H9 (cell line): ENCODE data around the gene FAM222B. TPM values are rescaled to one million over a fixed set of nuclear protein-coding genes. Genes with fewer than 3 reads are reported as not detected.

Experiments
- DNase-seq: peaks from one replicate; pipeline ENCODE4 v3.0.0-alpha.2; 2017
- H2AFZ ChIP-seq: one replicate; pipeline ENCODE4 v1.6.1; 2013; ENCODE audit warnings: mild to moderate bottlenecking, low read length, control low read depth, moderate library complexity
- H2AK5ac ChIP-seq: 2 replicates; pipeline ENCODE4 v1.6.1; 2013; ENCODE audit warnings: low read length, control low read depth, mixed read lengths; ENCODE audit not compliant: insufficient read length
- H2BK120ac ChIP-seq: one replicate; pipeline ENCODE4 v1.6.1; 2013; ENCODE audit warnings: low read depth, mild to moderate bottlenecking, low read length, control low read depth, inconsistent platforms; ENCODE audit not compliant: poor library complexity, severe bottlenecking
- H2BK12ac ChIP-seq: 2 replicates; pipeline ENCODE4 v1.6.1; 2013; ENCODE audit warnings: low read length, control low read depth, mixed read lengths, low read depth; ENCODE audit not compliant: insufficient read length
- H2BK15ac ChIP-seq: 2 replicates; pipeline ENCODE4 v1.6.1; 2013; ENCODE audit warnings: low read depth, low read length, control low read depth
- H2BK20ac ChIP-seq: one replicate; pipeline ENCODE4 v1.6.1; 2013; ENCODE audit warnings: low read depth, mild to moderate bottlenecking, low read length, control low read depth, inconsistent platforms; ENCODE audit not compliant: poor library complexity, severe bottlenecking
- H2BK5ac ChIP-seq: 2 replicates; pipeline ENCODE4 v1.6.1; 2013; ENCODE audit warnings: low read length, control low read depth, mixed read lengths; ENCODE audit not compliant: insufficient read length
- H3K14ac ChIP-seq: 2 replicates; pipeline ENCODE4 v1.6.1; 2013; ENCODE audit warnings: low read length, control low read depth; ENCODE audit not compliant: insufficient read depth
- H3K18ac ChIP-seq: 2 replicates; pipeline ENCODE4 v1.6.1; 2013; ENCODE audit warnings: low read depth, mild to moderate bottlenecking, mixed read lengths, low read length, control low read depth; ENCODE audit not compliant: insufficient read length
- H3K23ac ChIP-seq: 2 replicates; pipeline ENCODE4 v1.6.1; 2013; ENCODE audit warnings: low read length, control low read depth, mixed read lengths, low read depth; ENCODE audit not compliant: insufficient read length
- H3K23me2 ChIP-seq: 2 replicates; pipeline ENCODE4 v1.6.1; 2013; ENCODE audit warnings: low read depth, mild to moderate bottlenecking, mixed read lengths, low read length, control low read depth; ENCODE audit not compliant: insufficient read length, poor library complexity, severe bottlenecking
- H3K27ac ChIP-seq: 2 replicates; pipeline ENCODE4 v1.5.1; 2013; ENCODE audit warnings: low read length, control low read depth, mixed read lengths, low read depth; ENCODE audit not compliant: insufficient read length
- H3K27me3 ChIP-seq: 2 replicates; pipeline ENCODE4 v1.6.1; 2013; ENCODE audit warnings: low read length, control low read depth, inconsistent platforms; ENCODE audit not compliant: insufficient read depth
- H3K4ac ChIP-seq: 2 replicates; pipeline ENCODE4 v1.6.1; 2013; ENCODE audit warnings: low read depth, mild to moderate bottlenecking, control low read depth, inconsistent platforms, low read length, moderate library complexity
- H3K4me1 ChIP-seq: 2 replicates; pipeline ENCODE4 v1.6.1; 2013; ENCODE audit warnings: low read length, control low read depth, inconsistent platforms; ENCODE audit not compliant: insufficient read depth
- H3K4me2 ChIP-seq: 2 replicates; pipeline ENCODE4 v1.6.1; 2013; ENCODE audit warnings: low read length, control low read depth, mixed read lengths; ENCODE audit not compliant: insufficient read length, insufficient read depth
- H3K56ac ChIP-seq: 2 replicates; pipeline ENCODE4 v1.6.1; 2013; ENCODE audit warnings: low read depth, mild to moderate bottlenecking, mixed read lengths, low read length, control low read depth; ENCODE audit not compliant: insufficient read length
- H3K79me1 ChIP-seq: 2 replicates; pipeline ENCODE4 v1.6.1; 2013; ENCODE audit warnings: low read depth, mild to moderate bottlenecking, moderate library complexity, low read length, control low read depth, inconsistent platforms; ENCODE audit not compliant: insufficient read depth, poor library complexity, severe bottlenecking
- H3K79me2 ChIP-seq: 2 replicates; pipeline ENCODE4 v1.6.1; 2013; ENCODE audit warnings: low read length, control low read depth, inconsistent platforms; ENCODE audit not compliant: insufficient read depth
- H3K9ac ChIP-seq: 2 replicates; pipeline ENCODE4 v1.6.1; 2013; ENCODE audit warnings: low read length, control low read depth, mixed read lengths; ENCODE audit not compliant: insufficient read length; ENCODE audit errors: extremely low read depth
- H3K9me3 ChIP-seq: one replicate; pipeline ENCODE4 v1.6.1; 2013; ENCODE audit warnings: low read depth, low read length, inconsistent platforms; ENCODE audit not compliant: control insufficient read depth
- H3T11ph ChIP-seq: one replicate; pipeline ENCODE4 v1.6.1; 2013; ENCODE audit warnings: mild to moderate bottlenecking, low read length, control low read depth, inconsistent platforms
- H4K20me1 ChIP-seq: one replicate; pipeline ENCODE4 v1.6.1; 2013; ENCODE audit not compliant: control insufficient read depth, insufficient read length, insufficient read depth
- H4K5ac ChIP-seq: 2 replicates; pipeline ENCODE4 v1.6.1; 2013; ENCODE audit warnings: low read depth, mild to moderate bottlenecking, mixed read lengths, low read length, control low read depth; ENCODE audit not compliant: insufficient read length
- H4K8ac ChIP-seq: replicated peaks from 2 replicates; pipeline ENCODE4 v1.6.1; 2013; ENCODE audit warnings: low read length, control low read depth, mixed read lengths, low read depth; ENCODE audit not compliant: insufficient read length
- H4K91ac ChIP-seq: 2 replicates; pipeline ENCODE4 v1.6.1; 2013; ENCODE audit warnings: low read depth, mild to moderate bottlenecking, moderate library complexity, mixed read lengths, low read length, control low read depth; ENCODE audit not compliant: insufficient read length
- H3K27ac Mint-ChIP-seq, 3 experiments: 2 replicates in 2 of 3; 3 replicates in 1 of 3; pipeline ENCODE4 v1.8.0; 2020 to 2021; ENCODE audit warnings: mixed read lengths in 3 of 3, mild to moderate bottlenecking in 1 of 3, moderate library complexity in 1 of 3
- H3K27me3 Mint-ChIP-seq: 2 replicates; pipeline ENCODE4 v1.8.0; 2021; ENCODE audit warnings: low read depth, mild to moderate bottlenecking, moderate library complexity, mixed read lengths
- H3K36me3 Mint-ChIP-seq, 3 experiments: 2 replicates in 2 of 3; 3 replicates in 1 of 3; pipeline ENCODE4 v1.8.0; 2020 to 2021; ENCODE audit warnings: low read depth in 3 of 3, mixed read lengths in 3 of 3; ENCODE audit not compliant: insufficient read depth in 1 of 3
- H3K4me1 Mint-ChIP-seq, 2 experiments: 2 replicates each; pipeline ENCODE4 v1.8.0; 2020; ENCODE audit warnings: mixed read lengths in 2 of 2
- H3K4me3 Mint-ChIP-seq, 2 experiments: 2 replicates in 1 of 2; 3 replicates in 1 of 2; pipeline ENCODE4 v1.8.0; 2020 to 2021; ENCODE audit warnings: mild to moderate bottlenecking in 2 of 2, mixed read lengths in 2 of 2, moderate library complexity in 1 of 2
- H3K9me3 Mint-ChIP-seq, 2 experiments: 2 replicates in 1 of 2; 3 replicates in 1 of 2; pipeline ENCODE4 v1.8.0; 2020; ENCODE audit warnings: mild to moderate bottlenecking in 2 of 2, mixed read lengths in 2 of 2, moderate library complexity in 1 of 2
- WGBS: extraction: QIAGEN DNeasy Blood & Tissue Kit; methylation state at CpG from one replicate; pipeline ENCODE4 v1.1.7; 2013; ENCODE audit warnings: missing lambda C conversion rate, low lambda C conversion rate, mixed read lengths; ENCODE audit not compliant: insufficient read length; ENCODE audit errors: extremely low coverage; 5-methylcytosine and 5-hydroxymethylcytosine counted together
- total RNA-seq: library from RNA; stranded (reverse); gene quantifications from 2 replicates; pipeline ENCODE4 v1.2.1, GENCODE V29; 2021
- TF ChIP-seq, protein P1 (sequence below): fragments of 200-600 bp; sonication (generic); conservative IDR thresholded peaks from 3 replicates; pipeline ENCODE4 v1.8.0; 2021; ENCODE audit warnings: antibody characterized with exemption, mild to moderate bottlenecking

The FAM222B gene
- total RNA-seq, 1 experiment from 2014 or later, result 76.1 TPM

DNA sequence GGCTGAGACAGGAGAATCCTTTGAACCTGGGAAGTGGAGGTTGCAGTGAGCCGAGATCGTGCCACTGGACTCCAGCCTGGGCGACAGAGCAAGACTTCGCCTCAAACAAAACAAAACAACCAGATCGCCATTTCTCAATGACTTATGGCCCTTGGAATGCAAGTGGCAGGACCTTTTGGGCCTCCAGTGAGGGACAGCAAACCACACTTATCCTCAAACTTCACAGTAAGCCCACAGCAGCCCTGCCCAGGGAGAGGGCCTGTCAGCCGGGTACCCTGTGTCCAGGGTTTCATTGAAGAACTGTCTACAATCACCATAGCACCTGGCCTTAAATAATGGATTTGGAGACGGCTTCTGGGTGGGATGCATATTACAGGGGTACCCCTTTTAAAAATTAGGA, 87.1 kb downstream of the FAM222B start:
- Histone ChIP-seq H4K5ac (no peak overlapping the region), H3K79me2 (no peaks in the 10 kb centered on the region), H3K23ac (no peak overlapping the region), H3K79me1 (no peaks in the 10 kb centered on the region), H3K9ac (no peak overlapping the region), H3K56ac (no peak overlapping the region), H2BK20ac (no peak overlapping the region), H3K27me3 (no peaks in the 10 kb centered on the region), H3K14ac (no peak overlapping the region), H2BK12ac (no peak overlapping the region), H4K91ac (no peak overlapping the region), H3T11ph (no peak overlapping the region), H4K20me1 (no peaks in the 10 kb centered on the region), H2AK5ac (no peak overlapping the region), H2AFZ (no peak overlapping the region), H2BK120ac (no peak overlapping the region), H3K18ac (no peak overlapping the region), H2BK15ac (no peak overlapping the region), H3K23me2 (no peaks in the 10 kb centered on the region), H3K4me2 (no peak overlapping the region), H3K27ac (no peak overlapping the region), H3K9me3 (no peaks in the 10 kb centered on the region), H3K4me1 (peaks cover 10% of the 10 kb centered on the region; the same call in 1 of the 2 replicates), H3K4ac (no peak overlapping the region), H4K8ac (no peak overlapping the region), H2BK5ac (no peak overlapping the region)
- H3K36me3 Mint-ChIP-seq, result peaks cover 46 to 68% (median 54%) of the 10 kb centered on the region in 3 experiments
- no peak overlapping the region for H3K4me3 Mint-ChIP-seq
- WGBS, result no CpG with 5 or more reads among the region's 7 CpGs
- peaks cover 18 to 23% of the 10 kb centered on the region in 2 experiments for H3K4me1 Mint-ChIP-seq
- TF ChIP-seq, protein P1, sequence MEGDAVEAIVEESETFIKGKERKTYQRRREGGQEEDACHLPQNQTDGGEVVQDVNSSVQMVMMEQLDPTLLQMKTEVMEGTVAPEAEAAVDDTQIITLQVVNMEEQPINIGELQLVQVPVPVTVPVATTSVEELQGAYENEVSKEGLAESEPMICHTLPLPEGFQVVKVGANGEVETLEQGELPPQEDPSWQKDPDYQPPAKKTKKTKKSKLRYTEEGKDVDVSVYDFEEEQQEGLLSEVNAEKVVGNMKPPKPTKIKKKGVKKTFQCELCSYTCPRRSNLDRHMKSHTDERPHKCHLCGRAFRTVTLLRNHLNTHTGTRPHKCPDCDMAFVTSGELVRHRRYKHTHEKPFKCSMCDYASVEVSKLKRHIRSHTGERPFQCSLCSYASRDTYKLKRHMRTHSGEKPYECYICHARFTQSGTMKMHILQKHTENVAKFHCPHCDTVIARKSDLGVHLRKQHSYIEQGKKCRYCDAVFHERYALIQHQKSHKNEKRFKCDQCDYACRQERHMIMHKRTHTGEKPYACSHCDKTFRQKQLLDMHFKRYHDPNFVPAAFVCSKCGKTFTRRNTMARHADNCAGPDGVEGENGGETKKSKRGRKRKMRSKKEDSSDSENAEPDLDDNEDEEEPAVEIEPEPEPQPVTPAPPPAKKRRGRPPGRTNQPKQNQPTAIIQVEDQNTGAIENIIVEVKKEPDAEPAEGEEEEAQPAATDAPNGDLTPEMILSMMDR, result no peak
- no peaks in the 10 kb centered on the region for H3K9me3 Mint-ChIP-seq
- no peak overlapping the region for H3K27ac Mint-ChIP-seq
- no peak for DNase-seq
- peaks cover 1% of the 10 kb centered on the region; the same call in 1 of the 2 replicates for H3K27me3 Mint-ChIP-seq
